Measurements from ENCODE around the gene CDK5R2.

Gene CDK5R2

DNA sequence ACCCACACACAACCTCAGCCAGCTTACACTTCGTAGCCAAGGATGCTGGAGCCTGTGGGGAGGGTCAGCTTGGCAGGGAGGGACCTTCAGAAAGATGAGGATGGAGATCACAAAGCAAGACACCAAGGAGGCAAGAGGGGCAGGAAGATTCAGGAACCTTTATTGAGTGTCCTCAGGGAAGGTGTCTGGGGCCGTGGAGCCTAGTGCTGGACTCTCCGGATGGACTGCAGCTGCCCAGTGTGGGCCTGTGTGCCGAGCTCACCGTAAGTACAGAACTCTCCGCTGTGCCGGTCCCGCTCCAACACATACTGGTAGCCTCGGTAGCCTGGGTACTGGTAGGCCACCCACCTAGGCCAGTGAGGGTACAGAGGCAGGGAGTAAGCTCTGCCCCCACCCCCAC lies 30.6 kb downstream of the CDK5R2 start:
- no peak for DNase-seq

DNA sequence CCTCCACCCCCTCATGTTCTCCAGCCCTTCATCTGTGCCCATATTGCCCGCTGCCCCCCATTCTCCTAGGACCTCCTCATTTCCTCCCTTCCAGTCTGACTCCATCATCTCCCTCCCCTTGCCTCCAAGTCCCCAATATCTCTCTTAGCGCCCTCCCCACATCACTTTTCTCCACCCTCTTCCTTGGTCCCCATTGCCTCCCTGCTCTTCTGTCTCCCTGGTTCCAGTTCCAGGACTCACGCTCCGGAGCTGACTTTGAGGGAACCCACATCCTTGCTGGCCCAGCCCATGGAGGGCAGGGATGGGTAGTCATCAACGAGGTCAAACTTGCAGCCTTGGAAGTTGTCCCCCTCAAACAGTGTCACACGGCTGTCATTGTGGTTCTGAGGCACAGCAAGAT lies 31.1 kb downstream of the CDK5R2 start:
- DNase-seq = no peak

DNA sequence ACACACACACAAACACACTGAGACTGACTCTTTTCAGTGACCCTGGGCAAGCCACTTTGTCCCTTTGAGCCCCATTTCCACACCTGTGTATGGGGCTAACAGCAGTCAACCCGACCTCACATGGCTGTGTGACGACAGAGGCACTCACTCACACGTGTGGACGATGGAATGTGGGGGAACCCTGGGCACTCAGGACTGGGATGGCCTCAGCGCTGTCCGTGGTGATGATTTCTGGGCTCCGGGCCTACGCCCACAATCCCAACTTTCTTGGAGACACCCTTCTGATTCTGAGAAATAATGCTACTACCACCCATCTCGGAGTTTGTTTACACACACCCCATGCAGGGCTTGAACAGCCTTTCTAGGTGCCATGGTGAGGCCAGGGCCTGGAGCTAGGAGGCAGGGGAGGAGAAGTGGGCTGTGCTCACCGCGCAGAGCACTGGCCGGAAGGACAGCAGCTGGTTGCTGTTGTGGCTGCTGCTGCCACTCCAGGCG lies 32.3 kb downstream of the CDK5R2 start:
- no peak for DNase-seq

GRCh38 chr2:218992196-218992595 lies 32.7 kb downstream of the CDK5R2 start:
- no peak for DNase-seq

GRCh38 chr2:218992703-218993344 lies 33.4 kb downstream of the CDK5R2 start:
- peak; percentile 31 for DNase-seq

GRCh38 chr2:218993345-218994315 lies 34.2 kb downstream of the CDK5R2 start, which contains the start of gene CRYBA2:
Gene CRYBA2, minus strand, starts transcription at chr2:218993422. Its CDS starts 246 bp downstream, at chr2:218993176.
- DNase-seq = peak; percentile 72

GRCh38 chr2:218995561-218995960 lies 36.1 kb downstream of the CDK5R2 start:
- no peak for DNase-seq

DNA sequence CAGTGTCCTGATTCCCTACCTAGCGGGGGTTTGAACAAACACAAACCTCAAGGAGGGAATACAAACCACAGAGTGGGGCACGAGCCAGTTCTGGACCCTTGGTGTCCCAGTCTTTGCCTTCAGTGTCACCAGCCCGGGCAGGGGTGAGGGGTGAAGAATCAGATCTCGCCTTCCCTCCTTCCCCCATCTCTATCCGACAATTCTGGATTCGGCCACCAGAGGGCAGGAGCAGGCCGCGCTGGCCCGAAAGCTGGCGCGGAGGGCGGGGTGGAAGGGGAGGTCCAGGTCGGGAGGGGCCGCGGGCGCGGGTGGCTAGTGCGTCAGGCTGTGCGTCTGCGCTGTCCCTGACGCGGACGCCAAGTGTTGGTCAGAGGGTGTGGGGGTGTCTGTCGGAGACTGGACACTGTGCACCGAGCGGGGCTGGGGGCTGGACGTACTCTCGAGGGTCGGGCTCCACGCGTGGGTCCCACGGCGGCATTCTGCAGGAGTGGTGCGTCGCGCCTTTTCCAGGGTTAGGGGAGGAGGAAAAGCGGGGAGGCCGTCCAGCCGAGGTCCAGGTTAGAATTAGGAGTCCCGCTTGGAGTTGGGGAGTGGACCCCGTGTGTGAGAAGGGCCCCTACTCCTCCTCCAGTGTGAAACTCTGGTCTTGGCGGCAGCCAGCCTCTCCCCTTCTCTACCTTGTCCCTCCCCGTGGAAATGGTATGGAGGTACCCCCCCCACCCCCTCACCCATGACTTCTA lies 36.7 kb downstream of the CDK5R2 start:
- DNase-seq = peak; percentile 85

DNA sequence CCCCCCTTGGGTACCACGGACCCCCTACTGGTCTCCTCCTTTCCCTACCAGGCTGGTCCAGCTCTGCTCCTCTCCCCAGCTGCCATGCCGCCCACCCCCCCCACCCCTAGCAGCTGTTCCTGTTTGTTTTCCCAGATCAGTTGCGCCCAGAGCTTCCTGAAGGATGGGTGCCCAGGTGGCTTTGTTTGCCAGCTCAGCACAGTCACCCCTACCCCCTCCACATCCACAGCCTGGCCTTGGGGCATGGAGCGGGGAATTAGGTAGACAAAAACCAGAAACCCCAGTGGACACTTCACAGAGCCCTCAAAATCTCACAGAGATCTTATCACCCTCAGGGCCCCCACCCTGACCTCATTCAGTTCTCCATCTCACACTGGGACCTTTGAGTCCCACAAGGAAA lies 37.5 kb downstream of the CDK5R2 start:
- DNase-seq = peak; percentile 83

DNA sequence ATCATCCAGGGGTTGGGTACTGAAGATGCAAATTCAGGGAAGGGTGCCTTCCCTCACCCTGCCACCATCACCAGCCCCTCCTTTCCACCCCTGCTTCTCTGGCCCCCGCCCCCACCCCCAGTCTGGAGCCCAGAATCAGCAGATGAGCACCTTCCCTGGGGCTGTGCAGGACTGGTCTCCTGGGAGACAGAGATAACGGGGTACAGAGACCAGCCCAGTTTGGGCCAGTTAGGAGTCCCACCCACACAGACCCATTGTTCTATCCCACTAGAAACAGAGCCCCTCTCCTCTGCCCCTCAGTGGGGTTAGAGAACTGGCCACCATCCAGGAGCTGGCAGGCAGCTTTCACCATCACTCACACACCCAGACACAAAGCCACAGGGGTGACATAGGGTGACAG lies 38.3 kb downstream of the CDK5R2 start:
- no peak for DNase-seq

- no peak for DNase-seq
Measured at GRCh38 chr2:218998414-218999002, 39.0 kb downstream of the CDK5R2 start.

GRCh38 chr2:218999021-218999880 lies 39.8 kb downstream of the CDK5R2 start:
- DNase-seq = no peak

DNA sequence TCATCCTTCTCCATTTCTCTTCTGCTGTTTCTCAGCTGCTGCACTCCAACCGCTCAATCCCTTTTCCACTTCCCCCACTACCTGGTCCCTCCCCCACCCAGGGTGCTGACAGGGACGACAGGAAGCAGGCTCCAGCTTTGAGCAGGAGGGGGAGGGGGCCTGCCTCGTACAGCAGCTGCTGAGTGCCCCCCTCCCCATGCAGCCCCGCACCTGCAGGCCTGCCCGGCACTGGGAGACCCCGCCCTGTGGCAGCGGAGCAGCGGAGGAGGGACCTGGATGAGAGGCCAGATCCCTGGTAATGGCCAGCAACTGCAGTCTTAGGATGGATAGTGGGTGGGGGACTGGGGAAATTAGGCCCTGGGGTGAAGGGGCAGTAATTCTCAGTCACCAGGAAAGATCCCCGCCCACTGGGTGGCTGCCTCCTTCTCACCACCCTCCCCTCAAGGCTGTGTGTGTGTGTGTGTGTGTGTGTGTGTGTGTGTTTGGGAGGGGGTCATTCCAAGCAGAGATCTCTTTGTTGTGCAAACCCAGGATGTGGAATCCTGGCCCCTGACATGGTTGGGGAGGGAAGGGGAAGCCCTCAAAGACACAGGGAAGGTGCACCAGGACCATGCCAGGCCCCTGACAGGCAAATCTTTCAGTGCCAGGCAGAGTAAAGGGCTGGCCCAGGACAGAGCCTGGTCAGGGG lies 40.6 kb downstream of the CDK5R2 start:
- DNase-seq = peak; percentile 94

DNA sequence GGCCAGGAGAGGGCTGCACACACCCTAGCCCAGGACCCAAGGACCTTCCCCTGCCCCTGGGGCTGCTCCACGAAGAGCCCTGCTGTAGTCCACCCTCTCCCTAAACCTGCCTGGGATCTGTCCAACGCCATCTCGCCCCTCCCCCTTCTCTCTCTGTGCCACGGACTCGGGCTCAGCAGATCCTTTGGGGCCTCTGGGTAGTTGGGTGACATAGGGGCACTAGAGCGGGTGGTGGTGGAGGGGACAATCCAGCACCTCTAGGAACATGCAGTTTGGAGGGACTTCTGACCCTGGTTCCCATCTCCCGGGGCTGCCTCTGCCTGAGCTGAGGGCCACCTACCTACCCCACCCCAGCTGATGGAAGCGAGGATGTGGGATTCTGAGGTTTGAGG lies 41.1 kb downstream of the CDK5R2 start:
- DNase-seq = peak; percentile 27

DNA sequence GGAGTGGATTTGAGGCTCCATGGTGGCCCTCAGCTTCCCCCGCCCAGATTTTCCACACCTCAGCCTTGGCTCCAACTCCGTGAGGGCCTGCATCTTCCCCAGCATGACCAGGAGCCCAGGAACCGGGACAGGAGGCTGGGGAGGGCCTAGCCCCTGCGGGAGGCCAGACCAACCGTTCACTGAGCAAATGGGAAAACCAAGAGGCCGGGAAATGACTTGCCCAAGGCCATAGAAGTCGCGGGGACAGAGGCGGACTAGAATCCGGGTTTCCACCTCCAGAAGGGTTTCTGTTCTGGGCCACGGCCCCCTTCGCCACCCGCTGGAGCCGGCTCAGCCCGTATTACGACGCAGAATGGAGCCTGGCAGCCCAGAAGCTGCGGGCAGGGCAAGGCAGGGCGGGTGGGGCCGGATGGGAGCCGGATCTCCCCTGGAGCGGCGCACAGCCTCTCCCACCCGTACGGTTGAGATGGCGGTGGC lies 41.7 kb downstream of the CDK5R2 start:
- DNase-seq = peak; percentile 56

- peak; percentile 98 for DNase-seq
Measured at GRCh38 chr2:219001577-219002394, 42.3 kb downstream of the CDK5R2 start.

DNA sequence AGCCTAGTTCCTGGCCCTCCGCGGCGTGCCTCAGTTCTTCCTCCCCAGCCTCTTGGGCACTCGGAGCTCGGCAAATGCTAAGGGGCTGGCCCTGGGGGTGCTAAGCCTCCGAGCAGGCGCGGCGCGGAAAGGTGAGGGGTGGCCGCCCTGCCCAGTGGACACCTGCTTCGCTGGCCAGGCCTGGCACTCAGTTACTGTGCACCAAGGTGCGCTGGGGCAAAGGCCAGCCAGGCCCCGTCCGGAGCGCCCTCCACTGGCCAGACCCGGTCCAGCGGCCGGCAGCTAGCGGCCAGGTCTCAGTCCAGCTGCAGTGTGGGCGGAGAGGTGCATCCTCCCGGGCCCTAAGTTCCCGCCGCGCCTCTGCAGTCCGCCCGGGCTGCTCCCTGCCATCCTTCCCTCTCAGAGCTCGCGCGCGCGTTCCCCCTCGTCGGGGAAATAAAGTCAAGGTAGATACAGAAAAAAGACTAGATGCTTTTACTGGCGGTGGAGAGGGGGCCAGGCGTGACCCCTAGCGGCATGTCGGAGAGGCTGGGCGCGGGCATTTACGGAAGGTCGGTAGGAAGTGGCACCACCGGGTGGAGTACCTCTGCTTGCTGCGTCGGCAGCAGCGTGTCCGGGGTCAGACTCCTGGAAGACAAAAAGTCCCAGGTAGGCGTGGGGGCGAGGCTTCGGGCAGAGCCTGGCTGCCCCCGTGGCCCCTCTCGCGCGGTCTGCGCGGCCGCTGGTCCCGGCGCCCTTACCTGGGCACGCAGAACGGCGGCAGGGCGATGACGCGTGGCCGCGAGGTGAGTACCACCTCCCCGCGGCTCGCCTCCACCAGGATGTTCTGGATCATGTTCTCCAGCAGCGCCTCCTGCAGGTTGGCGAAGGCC lies 43.2 kb downstream of the CDK5R2 start:
- peak; percentile 82 for DNase-seq

DNA sequence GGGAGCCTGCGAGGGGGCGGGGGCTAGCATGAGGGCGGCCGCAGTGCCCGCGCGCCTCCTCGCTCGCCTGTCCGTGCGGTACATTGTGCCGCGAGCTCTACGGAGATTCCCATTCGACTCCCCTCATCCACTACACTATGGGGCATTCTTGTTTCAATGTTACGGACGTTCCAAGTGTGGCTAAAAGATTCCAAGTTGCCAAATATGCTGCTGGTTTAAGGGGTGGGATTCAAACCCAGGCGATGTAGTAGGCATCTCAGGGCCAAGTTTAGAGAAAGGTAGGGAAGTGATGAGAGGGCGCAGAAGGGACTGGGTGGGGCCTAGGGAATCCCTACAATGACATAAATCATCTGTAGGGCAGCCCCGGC lies 43.8 kb downstream of the CDK5R2 start:
- no peak for DNase-seq

GRCh38 chr2:219003979-219004378 lies 44.5 kb downstream of the CDK5R2 start:
- no peak for DNase-seq
